ENCODE data around the gene ARMH1. TPM values are rescaled to one million over a fixed set of nuclear protein-coding genes. Genes with fewer than 3 reads are reported as not detected.
A peak's percentile ranks its signal among the peaks of the same experiment; 100 is the strongest.
"Not testable (repeated sequence)": the region's sequence is repeated elsewhere in the genome, so short reads cannot be mapped to it uniquely, and the experiment has no call there.

The ARMH1 gene
- total RNA-seq, 1 donor from 2014 or later, result not detected

DNA sequence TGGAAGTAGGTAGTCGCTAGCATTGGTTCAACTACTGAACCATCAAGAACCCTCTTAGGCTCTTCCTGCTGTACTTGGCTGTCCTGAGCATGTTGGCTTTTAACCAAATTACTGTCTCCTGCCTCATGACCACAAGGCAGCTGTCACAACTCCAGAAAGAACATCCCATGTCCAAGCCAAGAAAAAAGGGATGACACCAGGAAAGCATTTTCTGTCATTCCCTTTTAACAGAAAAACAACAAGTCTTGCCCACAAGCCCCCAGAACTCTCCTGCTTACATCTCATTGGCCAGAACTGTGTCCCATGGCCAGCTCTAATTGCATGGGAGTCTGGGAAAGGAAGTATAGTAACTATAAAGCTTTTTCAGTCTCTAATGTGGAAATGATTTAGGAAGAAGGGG lies 58.9 kb downstream of the ARMH1 start:
- TF ChIP-seq CTCF (conservative IDR thresholded peaks at IDR 0.05; ENCODE audit: low read depth, low read length), result no peak
- DNase-seq (ENCODE audit: low read depth), result no peak
- no peak overlapping the region for H3K4me3 ChIP-seq (ENCODE audit: low read depth, low read length)

DNA sequence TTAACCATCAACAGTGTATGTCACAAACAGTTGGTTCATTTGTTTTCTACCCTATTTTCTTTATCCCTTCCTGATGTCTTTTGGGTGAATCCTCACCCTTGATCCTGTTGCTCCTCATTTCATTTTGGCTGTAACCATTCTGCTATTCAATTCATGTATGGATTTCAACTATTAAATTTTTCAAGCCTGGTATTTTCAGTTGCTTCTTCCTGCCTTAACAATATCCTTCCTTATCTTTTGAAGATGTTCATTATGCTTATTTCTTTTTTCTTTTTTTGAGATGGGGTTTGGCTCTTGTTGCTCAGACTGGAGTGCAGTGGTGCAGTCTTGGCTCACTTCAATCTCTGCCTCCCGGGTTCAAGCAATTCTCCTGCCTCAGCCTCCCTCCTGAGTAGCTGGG lies 59.3 kb downstream of the ARMH1 start:
- TF ChIP-seq CTCF (conservative IDR thresholded peaks at IDR 0.05; ENCODE audit: low read depth, low read length), result no peak
- no peak for DNase-seq (ENCODE audit: low read depth)
- no peak overlapping the region for H3K4me3 ChIP-seq (ENCODE audit: low read depth, low read length)

DNA sequence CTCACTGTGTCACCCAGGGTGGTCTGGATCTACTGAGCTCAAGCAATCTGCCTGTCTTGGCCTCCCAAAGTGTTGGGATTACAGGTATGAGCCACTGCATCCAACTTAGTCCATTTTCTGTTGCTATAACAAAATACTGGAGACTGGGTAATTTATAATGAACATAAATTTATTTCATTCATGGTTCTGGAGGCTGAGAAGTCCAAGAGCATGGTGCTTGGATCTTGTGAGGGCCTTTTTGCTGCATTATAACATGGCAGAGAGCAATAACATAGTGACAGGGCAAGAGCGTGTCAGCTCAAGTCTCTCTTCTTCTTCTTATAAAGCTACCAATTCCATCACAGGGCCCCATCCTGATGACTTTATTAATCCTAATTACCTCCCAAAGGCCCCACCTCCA lies 61.5 kb downstream of the ARMH1 start:
- DNase-seq (ENCODE audit: low read depth), result no peak
- no peak overlapping the region for H3K4me3 ChIP-seq (ENCODE audit: low read depth, low read length)
- TF ChIP-seq CTCF (conservative IDR thresholded peaks at IDR 0.05; ENCODE audit: low read depth, low read length), result no peak

DNA sequence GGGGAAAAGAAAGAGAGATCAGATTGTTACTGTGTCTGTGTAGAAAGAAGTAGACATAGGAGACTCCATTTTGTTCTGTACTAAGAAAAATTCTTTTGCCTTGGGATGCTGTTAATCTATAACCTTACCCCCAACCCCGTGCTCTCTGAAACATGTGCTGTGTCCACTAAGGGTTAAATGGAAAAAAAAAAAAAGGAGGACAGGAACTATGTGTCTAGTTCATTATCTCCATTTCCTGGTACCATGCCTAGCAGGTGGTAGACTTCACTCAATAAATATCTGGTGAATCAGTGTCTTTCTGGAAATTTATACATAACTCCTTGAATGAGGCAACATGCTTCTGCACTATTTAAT lies 64.4 kb downstream of the ARMH1 start:
- peak overlapping the region; percentile 80 for H3K4me3 ChIP-seq (ENCODE audit: low read depth, low read length)
- not testable (repeated sequence) for DNase-seq (ENCODE audit: low read depth)

- peak within 1 kb of the TSS; percentile 80 for H3K4me3 ChIP-seq (ENCODE audit: low read depth, low read length)
- no peak for TF ChIP-seq CTCF (conservative IDR thresholded peaks at IDR 0.05; ENCODE audit: low read depth, low read length)
- peak; percentile 76 for DNase-seq (ENCODE audit: low read depth)
Measured at GRCh38 chr1:44739307-44740178, 65.0 kb downstream of the ARMH1 start, which contains the start of gene KIF2C. Gene KIF2C, plus strand, starts transcription at chr1:44739837. Its CDS starts 96 bp downstream, at chr1:44739933.

DNA sequence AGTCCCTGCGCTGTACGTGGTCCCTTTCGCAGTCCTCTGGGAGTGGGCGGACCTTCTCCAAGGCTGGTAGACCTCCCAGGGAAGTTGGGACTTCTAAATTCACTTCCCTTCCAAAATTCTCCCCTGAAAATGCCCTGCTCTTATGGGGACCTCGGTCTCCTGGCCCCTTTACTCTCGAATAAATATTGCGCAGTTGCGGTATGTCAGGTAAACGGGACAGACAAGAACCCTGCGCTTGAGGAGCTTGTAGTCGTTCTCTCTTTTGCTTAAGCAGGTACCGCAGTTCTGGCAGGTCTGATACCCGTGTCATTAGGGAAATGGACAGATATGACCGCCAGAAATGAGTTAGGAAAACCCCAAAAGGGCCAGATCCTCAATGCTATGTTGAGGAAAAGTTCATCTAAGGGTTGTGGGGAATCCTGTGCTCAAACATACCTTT lies 65.7 kb downstream of the ARMH1 start:
- TF ChIP-seq CTCF (conservative IDR thresholded peaks at IDR 0.05; ENCODE audit: low read depth, low read length), result no peak
- no peak for DNase-seq (ENCODE audit: low read depth)
- peak overlapping the region; percentile 80 for H3K4me3 ChIP-seq (ENCODE audit: low read depth, low read length)

DNA sequence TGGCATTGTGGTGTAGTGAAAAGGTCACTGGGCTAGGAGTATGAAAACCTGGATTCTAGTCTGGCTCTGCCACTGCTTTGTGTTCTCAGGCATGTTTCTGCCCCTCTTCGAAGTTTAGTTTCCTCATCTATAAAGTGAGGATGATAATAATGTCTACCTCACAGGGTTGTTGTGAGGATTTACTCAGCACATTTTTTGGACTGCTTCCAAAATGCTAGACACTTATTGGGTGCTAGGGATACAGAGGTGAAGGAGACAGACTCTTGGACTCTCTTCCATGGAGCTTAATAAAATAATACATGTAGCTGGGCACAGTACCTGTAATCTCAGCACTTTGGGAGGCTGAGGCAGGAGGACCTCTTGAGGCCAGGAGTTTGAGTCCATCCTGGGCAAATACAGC lies 68.7 kb downstream of the ARMH1 start:
- DNase-seq (ENCODE audit: low read depth), result no peak
- H3K4me3 ChIP-seq (ENCODE audit: low read depth, low read length), result no peak overlapping the region
- no peak for TF ChIP-seq CTCF (conservative IDR thresholded peaks at IDR 0.05; ENCODE audit: low read depth, low read length)
